PC-3 (cell line): Measurements from ENCODE around the gene PRSS8. TPM values are rescaled to one million over a fixed set of nuclear protein-coding genes. Genes with fewer than 3 reads are reported as not detected.

Experiments used
- ATAC-seq: fragments of 200-7000 bp; cut with Tn5 transposase; 2 replicates; pipeline ENCODE4 v1.9.1; 2020; ENCODE audit warnings: mild to moderate bottlenecking, moderate library complexity
- BruUV-seq: library from RNA; stranded (reverse); fragments of 400-500 nt; replicated peaks from 2 replicates; lab custom pipeline; 2021; lab: Mats Ljungman, UMichigan
- CTCF ChIA-PET: fragments of 300-600 bp; sonication (Branson Sonifier 250); formaldehyde crosslinking; loops from one replicate; lab custom pipeline; 2022; ENCODE audit warnings: antibody characterized with exemption; lab: Charles Lee
- POLR2A ChIA-PET: fragments of 300-600 bp; sonication (Branson Sonifier 250); formaldehyde crosslinking; loops from one replicate; lab custom pipeline; 2022; ENCODE audit warnings: antibody characterized with exemption; ENCODE audit not compliant: unreplicated experiment; lab: Charles Lee
- DNase-seq: peaks from one replicate; pipeline ENCODE4 v3.0.0-alpha.2; 2015
- H2AFZ ChIP-seq: fragments of 300-600 bp; sonication (generic); 2 replicates; pipeline ENCODE4 v1.6.0; 2016; ENCODE audit warnings: antibody characterized with exemption, low read length
- H3F3A ChIP-seq: fragments of 300-600 bp; sonication (generic); one replicate; pipeline ENCODE4 v1.6.0; 2017; ENCODE audit warnings: antibody characterized with exemption, low read length, control low read depth, mild to moderate bottlenecking; ENCODE audit not compliant: unreplicated experiment
- H3K27ac ChIP-seq: fragments of 300-600 bp; sonication (generic); 2 replicates; pipeline ENCODE4 v1.5.1; 2016; ENCODE audit warnings: mild to moderate bottlenecking, low read length
- H3K27me3 ChIP-seq: fragments of 300-600 bp; sonication (generic); 2 replicates; pipeline ENCODE4 v1.6.1; 2016; ENCODE audit warnings: low read length, mixed read lengths
- H3K36me3 ChIP-seq: fragments of 300-600 bp; sonication (generic); 2 replicates; pipeline ENCODE4 v1.6.1; 2016; ENCODE audit warnings: low read depth, mixed run types, low read length, mixed read lengths
- H3K4me1 ChIP-seq: fragments of 300-600 bp; sonication (generic); 2 replicates; pipeline ENCODE4 v1.5.1; 2016; ENCODE audit warnings: low read length; ENCODE audit not compliant: insufficient read depth
- H3K4me2 ChIP-seq: fragments of 300-600 bp; sonication (generic); 2 replicates; pipeline ENCODE4 v1.6.0; 2016; ENCODE audit warnings: low read length
- H3K4me3 ChIP-seq: fragments of 300-600 bp; sonication (generic); 2 replicates; pipeline ENCODE4 v1.5.1; 2016; ENCODE audit warnings: mild to moderate bottlenecking, low read length, mixed read lengths
- H3K79me2 ChIP-seq: fragments of 300-600 bp; sonication (generic); 2 replicates; pipeline ENCODE4 v1.6.1; 2017; ENCODE audit warnings: low read length, mixed read lengths
- H3K9ac ChIP-seq: fragments of 300-600 bp; sonication (generic); 2 replicates; pipeline ENCODE4 v1.6.0; 2016; ENCODE audit warnings: mild to moderate bottlenecking, low read length
- H3K9me2 ChIP-seq: fragments of 300-600 bp; sonication (generic); replicated peaks from 2 replicates; pipeline ENCODE4 v1.6.1; 2016; ENCODE audit warnings: mixed run types, low read length, mixed read lengths
- H3K9me3 ChIP-seq: fragments of 300-600 bp; sonication (generic); 2 replicates; pipeline ENCODE4 v1.6.1; 2016; ENCODE audit warnings: low read length, mixed read lengths
- H4K20me1 ChIP-seq: fragments of 300-600 bp; sonication (generic); 2 replicates; pipeline ENCODE4 v1.6.1; 2016; ENCODE audit warnings: low read length, mixed read lengths
- EZH2 ChIP-seq: fragments of 300-600 bp; sonication (generic); IDR thresholded peaks from one replicate; pipeline ENCODE4 v1.6.1; 2017; ENCODE audit warnings: antibody characterized with exemption, mild to moderate bottlenecking, low read length; ENCODE audit not compliant: unreplicated experiment
- EZH2phosphoT487 ChIP-seq: fragments of 300-600 bp; sonication (generic); IDR thresholded peaks from 2 replicates; pipeline ENCODE4 v1.6.1; 2018; ENCODE audit warnings: mild to moderate bottlenecking, antibody characterized with exemption, low read length, borderline replicate concordance
- intact Hi-C: fragments of 100-400 bp; cut with micrococcal nuclease; formaldehyde crosslinking; loops from 2 replicates; pipeline ENCODE4 v1.9.0; 2023
- total RNA-seq: library from RNA; depleted of rRNA; stranded (reverse); fragments of >200 nt; gene quantifications from 2 replicates; pipeline ENCODE4 v1.2.3, GENCODE V29; 2014
- TF ChIP-seq, protein P1 (sequence below): fragments of 300-600 bp; sonication (generic); conservative IDR thresholded peaks from 2 replicates; pipeline ENCODE4 v1.5.1; 2017; ENCODE audit warnings: antibody characterized with exemption, low read depth, mild to moderate bottlenecking, low read length

The PRSS8 gene
- total RNA-seq, 1 experiment from 2014 or later: 23.4 TPM

DNA sequence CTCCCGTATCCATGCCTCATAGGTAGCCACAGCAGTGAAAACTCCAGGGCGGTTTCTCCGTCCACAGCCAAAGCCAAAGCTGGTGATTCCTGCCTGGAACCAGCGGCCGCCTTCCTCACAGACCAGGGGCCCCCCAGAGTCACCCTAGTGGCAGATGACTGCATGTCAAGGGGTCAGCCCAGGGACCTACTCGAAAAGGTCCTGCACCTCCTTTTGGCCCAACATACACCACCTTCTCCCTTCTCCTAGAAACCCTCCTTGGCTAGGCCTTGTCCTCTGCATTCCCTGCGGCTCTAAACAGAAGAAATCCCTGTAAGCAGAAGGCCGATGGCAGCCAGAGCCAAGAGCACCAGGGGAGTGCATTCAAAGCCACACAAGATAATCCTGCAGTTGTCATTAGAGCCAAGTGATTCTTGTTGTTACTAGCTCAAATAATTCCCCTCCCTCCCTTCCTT lies 8.2 kb upstream of the PRSS8 start:
- Histone ChIP-seq H3K9me2 (no peaks in the 10 kb centered on the region), H3K36me3 (no peaks in the 10 kb centered on the region), H3K4me2 (no peak overlapping the region), H3K27me3 (no peaks in the 10 kb centered on the region), H4K20me1 (no peaks in the 10 kb centered on the region), H2AFZ (no peak overlapping the region), H3K27ac (no peak overlapping the region), H3K9ac (no peak overlapping the region), H3F3A (no peaks in the 10 kb centered on the region), H3K79me2 (no peaks in the 10 kb centered on the region), H3K4me3 (no peak overlapping the region), H3K9me3 (no peaks in the 10 kb centered on the region), H3K4me1 (peaks cover 14% of the 10 kb centered on the region)
- DNase-seq (no peak), ATAC-seq (no peak)
- CTCF ChIA-PET: no interaction called here
- POLR2A ChIA-PET: no interaction called here
- no TSS peak for BruUV-seq
- no peak for TF ChIP-seq EZH2phosphoT487
- TF ChIP-seq, protein P1, sequence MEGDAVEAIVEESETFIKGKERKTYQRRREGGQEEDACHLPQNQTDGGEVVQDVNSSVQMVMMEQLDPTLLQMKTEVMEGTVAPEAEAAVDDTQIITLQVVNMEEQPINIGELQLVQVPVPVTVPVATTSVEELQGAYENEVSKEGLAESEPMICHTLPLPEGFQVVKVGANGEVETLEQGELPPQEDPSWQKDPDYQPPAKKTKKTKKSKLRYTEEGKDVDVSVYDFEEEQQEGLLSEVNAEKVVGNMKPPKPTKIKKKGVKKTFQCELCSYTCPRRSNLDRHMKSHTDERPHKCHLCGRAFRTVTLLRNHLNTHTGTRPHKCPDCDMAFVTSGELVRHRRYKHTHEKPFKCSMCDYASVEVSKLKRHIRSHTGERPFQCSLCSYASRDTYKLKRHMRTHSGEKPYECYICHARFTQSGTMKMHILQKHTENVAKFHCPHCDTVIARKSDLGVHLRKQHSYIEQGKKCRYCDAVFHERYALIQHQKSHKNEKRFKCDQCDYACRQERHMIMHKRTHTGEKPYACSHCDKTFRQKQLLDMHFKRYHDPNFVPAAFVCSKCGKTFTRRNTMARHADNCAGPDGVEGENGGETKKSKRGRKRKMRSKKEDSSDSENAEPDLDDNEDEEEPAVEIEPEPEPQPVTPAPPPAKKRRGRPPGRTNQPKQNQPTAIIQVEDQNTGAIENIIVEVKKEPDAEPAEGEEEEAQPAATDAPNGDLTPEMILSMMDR: no peak
- TF ChIP-seq EZH2: no peak
- intact Hi-C loops: loop anchor here (2.0 to 10.0 kb wide), 3 partner anchors 27 to 299 kb away; partner anchors contain the start of genes KAT8 and ZNF843

DNA sequence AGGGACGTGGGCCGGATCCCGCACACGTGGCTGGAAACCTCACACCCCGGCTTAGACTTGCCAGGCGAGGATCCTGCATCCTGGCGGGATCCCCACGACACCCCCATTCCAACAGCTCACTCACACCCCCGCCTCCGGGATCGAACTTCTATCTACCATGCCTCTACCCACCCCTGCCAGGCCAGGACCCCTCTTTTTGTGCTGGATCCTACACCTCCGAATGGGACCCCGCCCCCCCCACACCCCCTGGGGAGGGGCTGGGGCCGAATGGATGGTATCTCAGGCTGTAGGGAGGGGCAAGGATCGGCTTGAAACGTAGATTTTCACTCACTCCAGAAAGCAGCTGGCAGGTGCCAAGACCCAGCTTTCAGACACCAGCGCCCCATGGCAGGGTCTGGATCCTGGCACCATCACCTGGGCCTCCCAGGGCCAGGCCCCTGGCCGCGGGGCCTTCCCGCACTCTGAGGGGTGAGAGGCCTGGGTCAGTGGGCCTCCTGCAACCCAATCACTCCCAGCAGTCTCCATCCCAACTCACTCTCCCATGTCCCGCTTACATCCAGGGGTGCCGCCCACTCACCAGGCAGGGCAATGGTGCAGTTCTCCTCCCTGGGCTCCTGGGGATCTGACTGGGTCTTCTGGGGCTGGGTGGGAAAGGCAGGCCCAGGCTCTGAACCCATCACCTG lies 7.6 kb upstream of the PRSS8 start:
- Histone ChIP-seq H3K4me1 (peaks cover 20% of the 10 kb centered on the region), H3K79me2 (no peaks in the 10 kb centered on the region), H3K9me3 (no peaks in the 10 kb centered on the region), H3K4me2 (peak overlapping the region; percentile 81), H2AFZ (peak overlapping the region; percentile 78), H3K27ac (no peak overlapping the region), H3K9ac (no peak overlapping the region), H4K20me1 (no peaks in the 10 kb centered on the region), H3K27me3 (no peaks in the 10 kb centered on the region), H3K4me3 (no peak overlapping the region), H3K9me2 (no peaks in the 10 kb centered on the region), H3F3A (no peaks in the 10 kb centered on the region), H3K36me3 (no peaks in the 10 kb centered on the region)
- ChIA-PET POLR2A (interaction anchor here (0.6 to 1.4 kb wide), 2 partner anchors 26 to 37 kb away, joined by 3 to 11 read pairs; partner anchors contain the start of genes FUS and KAT8), CTCF (interaction anchor here (0.5 to 1.7 kb wide), 4 partner anchors 26 to 381 kb away, joined by 3 to 26 read pairs (median 7); partner anchors contain the start of genes HSD3B7 and KAT8)
- ATAC-seq (no peak), DNase-seq (no peak)
- no TSS peak for BruUV-seq
- intact Hi-C loops: loop anchor here (2.0 to 10.0 kb wide), 3 partner anchors 26 to 299 kb away; partner anchors contain the start of genes KAT8 and ZNF843
- TF ChIP-seq, protein P1: no peak
- no peak for TF ChIP-seq EZH2phosphoT487
- no peak for TF ChIP-seq EZH2
